ENCODE results near the gene CEP192. TPM values are rescaled to one million over a fixed set of nuclear protein-coding genes. Genes with fewer than 3 reads are reported as not detected.
A peak's percentile ranks its signal among the peaks of the same experiment; 100 is the strongest.
"Not testable (repeated sequence)": the region's sequence is repeated elsewhere in the genome, so short reads cannot be mapped to it uniquely, and the experiment has no call there.

The CEP192 gene
- 10 to 100 TPM in 10 of 12 donors, 1 to 10 TPM in 1, not detected in 1; 8.5 to 43.4 (median 24.8) TPM for polyA plus RNA-seq (ENCODE audit: insufficient read length in 12 of 12)
- long read RNA-seq, donor 1, result 0 reads
- long read RNA-seq, donor 2, result 0 reads
- long read RNA-seq, donor 3, result 0 reads
- long read RNA-seq, donor 4, result 0 reads
- long read RNA-seq, donor 5, result 0 reads
- long read RNA-seq, donor 6, result 0 reads
- long read RNA-seq, donor 7, result 0 reads
- long read RNA-seq, donor 8, result 0 reads
- long read RNA-seq, donor 9, result 0 reads
- long read RNA-seq, donor 10, result 0 reads
- long read RNA-seq, donor 11, result 0 reads

- peak; percentile 98 for DNase-seq
These were observed at the start of gene CEP192 for GRCh38 chr18:12990967-12991820. TSS of gene CEP192 (plus strand) at chr18:12991362. CDS start at chr18:12999425, 8,063 bp downstream.

GRCh38 chr18:12943215-12943614 is 47.9 kb upstream of the CEP192 start:
- no peak for DNase-seq

GRCh38 chr18:12944709-12945108 is 46.5 kb upstream of the CEP192 start:
- no peak for DNase-seq

GRCh38 chr18:12946549-12947284 is 44.4 kb upstream of the CEP192 start:
- DNase-seq, result peak; percentile 36

GRCh38 chr18:12947285-12948049 is 43.7 kb upstream of the CEP192 start, which contains the start of gene SEH1L:
TSS of gene SEH1L (plus strand) at chr18:12948011. CDS start at chr18:12948122, 111 bp downstream.
- DNase-seq, result peak; percentile 97

- DNase-seq, result peak; percentile 96
These were observed 42.9 kb upstream of the CEP192 start for GRCh38 chr18:12948050-12948804.

- no peak for DNase-seq
These were observed 32.7 kb upstream of the CEP192 start for GRCh38 chr18:12958478-12958877.

- DNase-seq, result no peak
These were observed 30.8 kb upstream of the CEP192 start for GRCh38 chr18:12960395-12960794.

GRCh38 chr18:12960853-12961397 is 30.2 kb upstream of the CEP192 start:
- no peak for DNase-seq

GRCh38 chr18:12963069-12963468 is 28.1 kb upstream of the CEP192 start:
- DNase-seq, result no peak

GRCh38 chr18:12968115-12968514 is 23.0 kb upstream of the CEP192 start:
- DNase-seq, result no peak

GRCh38 chr18:12968619-12969018 is 22.5 kb upstream of the CEP192 start:
- DNase-seq, result no peak

- DNase-seq, result no peak
These were observed 17.5 kb upstream of the CEP192 start for GRCh38 chr18:12973562-12974213.

- DNase-seq, result no peak
These were observed 15.7 kb upstream of the CEP192 start for GRCh38 chr18:12975488-12975887.

GRCh38 chr18:12976305-12976704 is 14.9 kb upstream of the CEP192 start:
- no peak for DNase-seq

- DNase-seq, result not testable (repeated sequence)
These were observed 11.1 kb upstream of the CEP192 start for GRCh38 chr18:12980065-12980464.

GRCh38 chr18:12989397-12990122 is 1.6 kb upstream of the CEP192 start:
- no peak for DNase-seq

- no peak for DNase-seq
These were observed 1.1 kb upstream of the CEP192 start for GRCh38 chr18:12990123-12990475.

- DNase-seq, result no peak
These were observed 558 bp upstream of the CEP192 start for GRCh38 chr18:12990641-12990966.

Measured in muscle of arm (tissue), 14 donors.